Stimulated activated CD8-positive, alpha-beta memory T cell treated with anti-CD3 and anti-CD28 coated beads, Interleukin-2, amount 100 ng/mL, for 48 hours (primary cell): Measurements from ENCODE around the gene TMEM266.

Experiments used
- DNase-seq, 2 donors: peaks; one replicate each; pipeline ENCODE4 v3.0.0-alpha.2; 2020; ENCODE audit warnings: low read depth in 2 of 2

TMEM266 gene

GRCh38 chr15:76127169-76127568 is 67.4 kb downstream of the TMEM266 start:
- DNase-seq, result no peak

- DNase-seq, result no peak
Measured at GRCh38 chr15:76127880-76128279, 68.1 kb downstream of the TMEM266 start.

- DNase-seq, result no peak
Measured at GRCh38 chr15:76134537-76134936, 74.8 kb downstream of the TMEM266 start.

GRCh38 chr15:76135516-76135915 is 75.7 kb downstream of the TMEM266 start:
- no peak for DNase-seq

- DNase-seq, result no peak
Measured at GRCh38 chr15:76138436-76138835, 78.7 kb downstream of the TMEM266 start.

- DNase-seq, result peak; percentile 40 to 64
Measured at GRCh38 chr15:76139368-76140073, 79.7 kb downstream of the TMEM266 start.

- no peak for DNase-seq
Measured at GRCh38 chr15:76140074-76140464, 80.3 kb downstream of the TMEM266 start.

GRCh38 chr15:76146812-76147211 is 87.0 kb downstream of the TMEM266 start:
- DNase-seq, result no peak

GRCh38 chr15:76147906-76148570 is 88.3 kb downstream of the TMEM266 start:
- DNase-seq, result peak; percentile 63 to 64

GRCh38 chr15:76149291-76149915 is 89.6 kb downstream of the TMEM266 start:
- no peak for DNase-seq

GRCh38 chr15:76150513-76150912 is 90.7 kb downstream of the TMEM266 start:
- no peak for DNase-seq

- DNase-seq, result peak; percentile 67 to 74
Measured at GRCh38 chr15:76150971-76151598, 91.3 kb downstream of the TMEM266 start.

GRCh38 chr15:76151599-76151974 is 91.8 kb downstream of the TMEM266 start:
- DNase-seq, result no peak

GRCh38 chr15:76152197-76152596 is 92.4 kb downstream of the TMEM266 start:
- no peak for DNase-seq

- DNase-seq, result no peak
Measured at GRCh38 chr15:76153241-76154197, 93.7 kb downstream of the TMEM266 start.

GRCh38 chr15:76155731-76156130 is 95.9 kb downstream of the TMEM266 start:
- DNase-seq, result no peak

GRCh38 chr15:76158226-76158625 is 98.4 kb downstream of the TMEM266 start:
- no peak for DNase-seq

GRCh38 chr15:76158815-76159214 is 99.0 kb downstream of the TMEM266 start:
- no peak for DNase-seq

GRCh38 chr15:76159282-76159681 is 99.5 kb downstream of the TMEM266 start:
- DNase-seq, result no peak

- DNase-seq, result no peak
Measured at GRCh38 chr15:76160426-76161152, 100.8 kb downstream of the TMEM266 start.
